GM12873 (cell line): Measurements from ENCODE around the gene PTAFR.

ENCODE experiments used
- CTCF ChIP-seq: IDR thresholded peaks from 2 replicates; pipeline ENCODE4 v1.5.1; 2012; ENCODE audit warnings: low read depth, mild to moderate bottlenecking, moderate library complexity, low read length, control low read depth; ENCODE audit not compliant: insufficient read depth; ENCODE audit errors: missing control alignments

Gene PTAFR

GRCh38 chr1:28190996-28191645, 14.6 kb upstream of the PTAFR start:
- no peak for TF ChIP-seq CTCF

GRCh38 chr1:28190337-28190979, 14.0 kb upstream of the PTAFR start:
- TF ChIP-seq CTCF: no peak

GRCh38 chr1:28185071-28185470, 8.6 kb upstream of the PTAFR start:
- no peak for TF ChIP-seq CTCF

- TF ChIP-seq CTCF: no peak
These were observed 4.1 kb upstream of the PTAFR start for GRCh38 chr1:28180306-28181305.

- no peak for TF ChIP-seq CTCF
These were observed 2.4 kb upstream of the PTAFR start for GRCh38 chr1:28178690-28179485.

GRCh38 chr1:28175955-28176485, 470 bp downstream of the PTAFR start:
- TF ChIP-seq CTCF: no peak

- no peak for TF ChIP-seq CTCF
These were observed 2.6 kb downstream of the PTAFR start for GRCh38 chr1:28173980-28174297.
